Ectodermal cell (in vitro differentiated cells): Measurements from ENCODE around the gene DDX54.

ENCODE experiments used
- H3K27ac ChIP-seq: 2 replicates; pipeline ENCODE4 v1.7.0; 2013; ENCODE audit warnings: mild to moderate bottlenecking, low read depth, low read length; ENCODE audit not compliant: insufficient read depth, poor library complexity, severe bottlenecking
- H3K27me3 ChIP-seq: 2 replicates; pipeline ENCODE4 v1.7.0; 2013; ENCODE audit warnings: mild to moderate bottlenecking, low read length; ENCODE audit not compliant: insufficient read depth, control insufficient read depth, poor library complexity, severe bottlenecking
- H3K36me3 ChIP-seq: one replicate; pipeline ENCODE4 v1.7.0; 2013; ENCODE audit warnings: low read length; ENCODE audit not compliant: control insufficient read depth, insufficient read depth
- H3K4me1 ChIP-seq: one replicate; pipeline ENCODE4 v1.7.0; 2013; ENCODE audit warnings: low read length; ENCODE audit not compliant: control insufficient read depth, insufficient read depth
- H3K4me3 ChIP-seq: 2 replicates; pipeline ENCODE4 v1.7.0; 2013; ENCODE audit warnings: low read depth, low read length, control low read depth; ENCODE audit not compliant: insufficient read depth
- H3K9me3 ChIP-seq: 2 replicates; pipeline ENCODE4 v1.7.0; 2013; ENCODE audit warnings: mild to moderate bottlenecking, low read length, moderate library complexity; ENCODE audit not compliant: control insufficient read depth
- WGBS, 2 experiments: methylation state at CpG; one replicate each; pipeline ENCODE4 v1.1.7; 2013; ENCODE audit warnings: missing lambda C conversion rate in 2 of 2; 5-methylcytosine and 5-hydroxymethylcytosine counted together

DDX54 gene

GRCh38 chr12:113133666-113134065 lies 51.6 kb downstream of the DDX54 start:
- H3K9me3 ChIP-seq: no peaks in the 10 kb centered on the region
- H3K27ac ChIP-seq: no peak overlapping the region
- H3K4me1 ChIP-seq: peaks cover 4% of the 10 kb centered on the region
- H3K36me3 ChIP-seq: no peaks in the 10 kb centered on the region
- H3K27me3 ChIP-seq: peaks cover 31% of the 10 kb centered on the region
- no peak overlapping the region for H3K4me3 ChIP-seq
- 90 to 93% methylated on average over 3 of the region's 3 CpGs for WGBS, 2 experiments

GRCh38 chr12:113133036-113133435 lies 52.2 kb downstream of the DDX54 start:
- peaks cover 31% of the 10 kb centered on the region for H3K27me3 ChIP-seq
- no peak overlapping the region for H3K4me3 ChIP-seq
- no peaks in the 10 kb centered on the region for H3K9me3 ChIP-seq
- 86 to 89% methylated on average over 6 of the region's 6 CpGs for WGBS, 2 experiments
- H3K27ac ChIP-seq: no peak overlapping the region
- no peaks in the 10 kb centered on the region for H3K36me3 ChIP-seq
- H3K4me1 ChIP-seq: peaks cover 4% of the 10 kb centered on the region

GRCh38 chr12:113131556-113131955 lies 53.7 kb downstream of the DDX54 start:
- WGBS, 2 experiments: 85 to 91% methylated on average over 1 of the region's 1 CpG

GRCh38 chr12:113130457-113131135 lies 54.7 kb downstream of the DDX54 start:
- no peaks in the 10 kb centered on the region for H3K36me3 ChIP-seq
- H3K4me3 ChIP-seq: no peak overlapping the region
- peaks cover 23% of the 10 kb centered on the region for H3K27me3 ChIP-seq
- H3K4me1 ChIP-seq: no peaks in the 10 kb centered on the region
- H3K9me3 ChIP-seq: no peaks in the 10 kb centered on the region
- WGBS, 2 experiments: 56 to 58% methylated on average over 18 of the region's 18 CpGs
- H3K27ac ChIP-seq: no peak overlapping the region

More at GRCh38 chr12:113131556-113131955, 53.7 kb downstream of the DDX54 start:
- Histone ChIP-seq H3K4me3 (no peak overlapping the region), H3K4me1 (peaks cover 4% of the 10 kb centered on the region), H3K36me3 (no peaks in the 10 kb centered on the region), H3K27me3 (peaks cover 33% of the 10 kb centered on the region), H3K9me3 (no peaks in the 10 kb centered on the region), H3K27ac (no peak overlapping the region)

- H3K36me3 ChIP-seq: no peaks in the 10 kb centered on the region
- no peaks in the 10 kb centered on the region for H3K9me3 ChIP-seq
- H3K27me3 ChIP-seq: peaks cover 16% of the 10 kb centered on the region
- no peak overlapping the region for H3K4me3 ChIP-seq
- H3K4me1 ChIP-seq: no peaks in the 10 kb centered on the region
- H3K27ac ChIP-seq: no peak overlapping the region
- WGBS, 2 experiments: 88 to 89% methylated on average over 17 of the region's 17 CpGs
These were observed 55.4 kb downstream of the DDX54 start for GRCh38 chr12:113129664-113130456.

GRCh38 chr12:113128802-113129663 lies 56.2 kb downstream of the DDX54 start:
- Histone ChIP-seq H3K4me3 (no peak overlapping the region), H3K4me1 (no peaks in the 10 kb centered on the region), H3K9me3 (no peaks in the 10 kb centered on the region), H3K27me3 (peaks cover 7% of the 10 kb centered on the region), H3K27ac (no peak overlapping the region), H3K36me3 (no peaks in the 10 kb centered on the region)
- 65 to 68% methylated on average over 9 of the region's 9 CpGs for WGBS, 2 experiments

GRCh38 chr12:113127791-113128199 lies 57.5 kb downstream of the DDX54 start:
- H3K9me3 ChIP-seq: no peaks in the 10 kb centered on the region
- H3K4me1 ChIP-seq: no peaks in the 10 kb centered on the region
- H3K27ac ChIP-seq: no peak overlapping the region
- WGBS, 2 experiments: 52 to 62% methylated on average over 15 of the region's 15 CpGs
- no peak overlapping the region for H3K4me3 ChIP-seq
- H3K27me3 ChIP-seq: peaks cover 3% of the 10 kb centered on the region
- no peaks in the 10 kb centered on the region for H3K36me3 ChIP-seq

- Histone ChIP-seq H3K27me3 (no peaks in the 10 kb centered on the region), H3K36me3 (no peaks in the 10 kb centered on the region), H3K27ac (no peak overlapping the region), H3K4me3 (no peak overlapping the region), H3K4me1 (peaks cover 4% of the 10 kb centered on the region), H3K9me3 (no peaks in the 10 kb centered on the region)
- 88% methylated on average over 3 of the region's 3 CpGs for WGBS, 2 experiments
These were observed 64.5 kb downstream of the DDX54 start for GRCh38 chr12:113120670-113121370.

GRCh38 chr12:113119980-113120669 lies 65.2 kb downstream of the DDX54 start:
- H3K27ac ChIP-seq: no peak overlapping the region
- no peak overlapping the region for H3K4me3 ChIP-seq
- peaks cover 4% of the 10 kb centered on the region for H3K4me1 ChIP-seq
- H3K9me3 ChIP-seq: no peaks in the 10 kb centered on the region
- H3K36me3 ChIP-seq: no peaks in the 10 kb centered on the region
- H3K27me3 ChIP-seq: no peaks in the 10 kb centered on the region
- WGBS, 2 experiments: 40 to 42% methylated on average over 4 of the region's 4 CpGs
